Measurements from ENCODE around the gene CD82. TPM values are rescaled to one million over a fixed set of nuclear protein-coding genes. Genes with fewer than 3 reads are reported as not detected.

The CD82 gene
- total RNA-seq, 1 experiment from 2014 or later, result 30.7 TPM

DNA sequence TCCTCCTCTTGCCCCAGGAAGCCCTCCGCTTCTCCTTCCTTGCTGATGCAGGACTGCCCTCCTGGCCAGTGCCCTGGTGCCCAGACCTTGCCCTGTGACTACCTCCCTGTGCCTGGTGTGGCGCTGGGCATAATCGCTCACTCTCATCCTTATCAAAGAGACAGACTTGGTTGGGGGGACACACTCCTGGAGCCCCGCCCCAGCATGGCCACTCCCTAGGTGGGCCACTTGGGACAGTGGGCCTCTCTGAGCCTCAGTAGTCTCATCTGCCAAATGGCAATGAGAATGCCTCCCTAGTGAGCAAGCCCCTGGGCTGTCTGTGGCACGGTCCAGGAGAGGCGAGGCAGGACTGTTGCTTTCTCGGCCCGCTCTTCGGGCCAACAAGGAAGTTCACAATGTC, 88.6 kb downstream of the CD82 start:
- no peaks in the 10 kb centered on the region for H3F3A ChIP-seq (ENCODE audit: insufficient read depth, low read depth)
- H3K9me2 ChIP-seq (ENCODE audit: insufficient read depth), result no peaks in the 10 kb centered on the region
- H3K27me3 ChIP-seq (ENCODE audit: insufficient read depth, low read depth), result peaks cover 71% of the 10 kb centered on the region
- no peaks in the 10 kb centered on the region; the same call in 1 of the 2 replicates for H4K20me1 ChIP-seq (ENCODE audit: insufficient read depth)
- no peaks in the 10 kb centered on the region for H3K79me2 ChIP-seq (ENCODE audit: low read depth)
- ChIA-PET CTCF (no interaction called here), POLR2A (ENCODE audit: unreplicated experiment) (no interaction called here)
- H3K4me3 ChIP-seq, result no peak overlapping the region
- H3K9me3 ChIP-seq (ENCODE audit: insufficient read depth, low read depth), result no peaks in the 10 kb centered on the region
- intact Hi-C loops (cut with micrococcal nuclease; ENCODE audit: unreplicated experiment), result no loop called here
- H3K4me1 ChIP-seq (replicated peaks; ENCODE audit: insufficient read depth), result no peaks in the 10 kb centered on the region
- H3K36me3 ChIP-seq (ENCODE audit: low read depth), result no peaks in the 10 kb centered on the region
- TF ChIP-seq CTCF (conservative IDR thresholded peaks at IDR 0.05), result no peak
- no peak for TF ChIP-seq EZH2 (IDR thresholded peaks at IDR 0.05; ENCODE audit: low read depth)
- no peak overlapping the region for H2AFZ ChIP-seq
- no peak overlapping the region for H3K27ac ChIP-seq
- no peak for DNase-seq
- BruUV-seq (replicated peaks), result no TSS peak
- H3K4me2 ChIP-seq, result no peak overlapping the region

GRCh38 chr11:44654596-44654995, 89.1 kb downstream of the CD82 start:
- BruUV-seq (replicated peaks), result no TSS peak
- ChIA-PET POLR2A (ENCODE audit: unreplicated experiment) (no interaction called here), CTCF (no interaction called here)
- Histone ChIP-seq H3K9me2 (ENCODE audit: insufficient read depth) (no peaks in the 10 kb centered on the region), H2AFZ (no peak overlapping the region), H3K9me3 (ENCODE audit: insufficient read depth, low read depth) (no peaks in the 10 kb centered on the region), H3K79me2 (ENCODE audit: low read depth) (no peaks in the 10 kb centered on the region), H3K4me1 (replicated peaks; ENCODE audit: insufficient read depth) (no peaks in the 10 kb centered on the region), H3K27me3 (ENCODE audit: insufficient read depth, low read depth) (peaks cover 66% of the 10 kb centered on the region), H3K36me3 (ENCODE audit: low read depth) (no peaks in the 10 kb centered on the region), H3K27ac (no peak overlapping the region), H3K4me2 (no peak overlapping the region), H3K4me3 (no peak overlapping the region), H3F3A (ENCODE audit: insufficient read depth, low read depth) (no peaks in the 10 kb centered on the region), H4K20me1 (ENCODE audit: insufficient read depth) (no peaks in the 10 kb centered on the region; the same call in 1 of the 2 replicates)
- TF ChIP-seq CTCF (conservative IDR thresholded peaks at IDR 0.05), result no peak
- TF ChIP-seq EZH2 (IDR thresholded peaks at IDR 0.05; ENCODE audit: low read depth), result no peak
- intact Hi-C loops (cut with micrococcal nuclease; ENCODE audit: unreplicated experiment), result no loop called here
- DNase-seq, result no peak

DNA sequence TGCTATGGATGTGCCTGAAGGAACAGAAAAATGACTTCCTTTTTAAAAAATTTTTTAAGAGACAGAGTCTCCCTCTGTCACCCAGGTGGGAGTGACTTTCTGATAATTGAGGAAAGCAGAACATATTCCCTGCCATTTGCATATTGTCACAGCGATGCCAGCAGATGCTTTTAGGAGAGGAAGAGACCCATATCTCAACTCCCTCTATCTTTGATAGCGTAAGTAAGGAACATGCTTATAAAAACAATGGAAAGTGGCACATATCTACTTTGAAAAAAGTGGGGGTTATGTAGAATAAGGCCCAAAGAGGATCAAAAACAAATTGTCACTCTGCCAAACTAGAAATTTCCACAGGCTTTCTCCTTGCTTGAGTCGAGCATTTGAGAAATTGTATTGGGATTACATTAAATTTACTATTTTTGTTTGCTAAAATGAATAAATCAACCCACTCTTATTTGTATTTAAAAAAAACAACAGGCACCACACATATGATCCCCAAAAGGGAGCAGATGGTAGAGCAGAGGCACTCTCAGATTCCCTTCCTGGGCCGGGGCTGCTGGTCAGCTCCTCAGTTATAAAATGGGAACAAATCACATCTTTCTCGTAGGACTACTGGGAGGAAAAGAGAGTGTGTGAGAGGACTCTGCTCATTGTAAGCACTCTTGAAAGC, 92.5 kb downstream of the CD82 start:
- intact Hi-C loops (cut with micrococcal nuclease; ENCODE audit: unreplicated experiment), result no loop called here
- POLR2A ChIA-PET (ENCODE audit: unreplicated experiment), result no interaction called here

More for the DNA sequence above, 92.5 kb downstream of the CD82 start:
- Histone ChIP-seq H4K20me1 (ENCODE audit: insufficient read depth) (no peaks in the 10 kb centered on the region), H3K79me2 (ENCODE audit: low read depth) (no peaks in the 10 kb centered on the region), H3K27ac (no peak overlapping the region), H3K4me3 (no peak overlapping the region), H3F3A (ENCODE audit: insufficient read depth, low read depth) (no peaks in the 10 kb centered on the region), H2AFZ (no peak overlapping the region), H3K9me2 (ENCODE audit: insufficient read depth) (no peaks in the 10 kb centered on the region), H3K36me3 (ENCODE audit: low read depth) (no peaks in the 10 kb centered on the region), H3K4me2 (no peak overlapping the region), H3K27me3 (ENCODE audit: insufficient read depth, low read depth) (peaks cover 40% of the 10 kb centered on the region), H3K9me3 (ENCODE audit: insufficient read depth, low read depth) (no peaks in the 10 kb centered on the region), H3K4me1 (replicated peaks; ENCODE audit: insufficient read depth) (no peaks in the 10 kb centered on the region)
- CTCF ChIA-PET, result no interaction called here
- no peak for DNase-seq
- BruUV-seq (replicated peaks), result no TSS peak
- TF ChIP-seq EZH2 (IDR thresholded peaks at IDR 0.05; ENCODE audit: low read depth), result no peak
- no peak for TF ChIP-seq CTCF (conservative IDR thresholded peaks at IDR 0.05)
